SKM-1 treated with dmso at 0.1 percent for 144 hours (cell line): ENCODE data around the gene ACTL8.

Experiments
- DNase-seq: peaks from one replicate; lab custom pipeline; 2025; ENCODE audit not compliant: unreplicated experiment; lab: John Stamatoyannopoulos, UW

ACTL8 gene

DNA sequence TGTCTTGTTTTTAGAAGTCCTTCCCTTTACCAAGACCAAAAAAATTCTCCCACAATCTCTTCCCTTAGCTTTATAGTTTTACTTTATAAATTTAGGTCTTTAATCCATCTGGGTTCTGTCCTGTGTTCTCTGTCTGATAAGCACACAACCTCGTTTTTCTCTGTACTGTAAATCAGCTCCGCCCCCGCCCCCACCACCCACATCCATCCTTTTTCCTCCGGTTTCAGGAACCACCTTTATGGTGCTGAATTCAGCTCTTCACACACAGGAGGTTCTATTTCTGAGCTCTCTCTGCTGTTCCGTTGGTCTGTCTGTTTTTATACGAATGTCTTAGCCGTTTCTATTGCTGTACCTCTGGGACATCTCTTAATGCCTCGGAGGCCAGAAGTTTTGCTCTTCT is 44.5 kb downstream of the ACTL8 start:
- DNase-seq = no peak

DNA sequence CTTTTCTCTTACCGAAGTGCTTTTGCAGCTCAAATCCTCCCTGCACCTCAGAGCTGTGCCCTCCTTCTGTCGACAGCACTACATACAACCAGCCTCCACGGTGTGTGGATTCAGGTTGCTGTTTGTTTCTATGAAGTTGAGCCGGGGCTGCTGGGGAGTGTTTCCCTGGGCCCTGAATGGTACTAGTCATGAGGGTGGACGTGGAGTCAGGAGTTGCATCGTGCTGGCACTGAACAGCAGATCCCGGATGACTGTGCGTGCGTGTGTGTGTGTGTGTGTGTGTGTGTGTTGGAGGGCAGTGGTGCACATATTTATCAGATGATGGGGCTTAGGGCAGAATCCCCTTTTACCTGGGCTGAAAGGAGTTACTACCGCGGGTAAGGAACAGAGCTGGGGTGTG is 47.0 kb downstream of the ACTL8 start:
- no peak for DNase-seq

DNA sequence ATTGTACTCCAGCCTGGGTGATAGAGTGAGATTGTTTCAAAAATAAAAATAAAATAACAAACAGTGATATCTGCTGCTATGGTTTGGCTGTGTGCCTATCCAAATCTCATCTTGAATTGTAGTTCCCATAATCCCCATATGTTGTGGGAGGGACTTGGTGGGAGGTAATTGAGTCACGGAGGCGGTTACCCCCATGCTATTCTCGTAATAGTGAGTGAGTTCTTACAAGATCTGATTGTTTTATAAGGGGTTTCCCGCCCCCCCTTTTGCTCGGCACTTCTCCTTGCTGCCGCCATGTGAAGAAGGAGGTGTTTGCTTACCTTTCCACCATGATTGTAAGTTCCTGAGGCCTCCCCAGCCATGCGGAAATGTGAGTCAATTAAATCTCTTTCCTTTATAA is 47.8 kb downstream of the ACTL8 start:
- DNase-seq = no peak

DNA sequence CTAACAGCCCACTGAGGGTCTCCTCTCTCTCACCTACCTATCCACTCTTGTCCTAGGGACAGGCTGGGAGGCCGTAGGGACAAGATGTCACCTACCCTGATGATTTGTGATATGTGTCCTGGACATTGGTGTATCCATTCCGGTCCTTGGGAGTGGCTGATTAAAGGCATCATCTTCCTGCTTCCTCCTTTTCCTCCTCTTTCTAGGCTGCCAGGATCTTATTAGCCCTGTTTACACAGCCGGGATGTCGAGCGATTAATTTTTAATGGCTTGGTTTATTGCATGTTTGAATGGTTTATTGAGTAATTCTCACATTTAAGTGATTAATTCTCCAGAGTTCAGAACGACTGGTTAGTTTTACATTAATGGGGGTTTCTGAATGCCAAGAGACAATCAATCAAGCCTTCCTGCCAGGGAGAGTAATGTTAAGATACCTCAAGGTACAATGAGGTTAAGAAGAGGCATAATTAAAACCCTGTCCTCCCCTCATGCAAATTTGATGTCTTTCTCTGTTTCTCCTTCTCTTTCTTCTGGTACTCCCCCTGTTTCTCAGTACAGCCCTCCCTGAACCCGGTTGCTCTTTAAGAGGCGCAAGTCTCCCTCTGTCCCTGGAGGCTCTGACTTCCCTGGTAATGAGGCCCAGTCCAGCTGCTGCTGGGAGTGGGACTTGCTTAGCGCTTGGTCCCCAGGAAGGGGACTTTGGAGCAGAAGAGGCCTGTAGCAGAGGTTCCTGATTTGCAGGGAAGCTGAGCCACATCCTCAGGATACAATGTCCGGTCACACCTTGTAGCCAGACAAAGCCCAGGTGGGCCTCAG is 50.9 kb downstream of the ACTL8 start:
- DNase-seq = no peak

DNA sequence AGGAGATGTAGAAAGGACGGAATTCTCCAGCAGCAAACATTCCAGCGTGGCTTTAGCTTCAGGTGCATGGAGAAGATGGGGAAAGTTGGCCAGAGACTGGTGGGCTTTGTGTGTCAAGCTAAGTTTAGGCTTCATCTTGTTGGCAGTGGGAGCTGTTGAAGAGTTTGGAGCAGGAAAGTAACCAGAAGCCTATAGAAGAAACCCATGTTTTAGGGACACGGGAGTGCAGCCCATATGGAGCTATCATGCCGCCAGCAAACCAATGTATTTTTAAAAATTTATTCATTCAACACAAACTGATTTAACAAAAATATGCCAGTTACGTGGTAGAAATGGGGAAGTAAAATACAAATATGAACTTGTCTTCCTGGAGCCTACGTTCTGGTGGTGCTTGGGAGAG is 53.7 kb downstream of the ACTL8 start:
- no peak for DNase-seq

DNA sequence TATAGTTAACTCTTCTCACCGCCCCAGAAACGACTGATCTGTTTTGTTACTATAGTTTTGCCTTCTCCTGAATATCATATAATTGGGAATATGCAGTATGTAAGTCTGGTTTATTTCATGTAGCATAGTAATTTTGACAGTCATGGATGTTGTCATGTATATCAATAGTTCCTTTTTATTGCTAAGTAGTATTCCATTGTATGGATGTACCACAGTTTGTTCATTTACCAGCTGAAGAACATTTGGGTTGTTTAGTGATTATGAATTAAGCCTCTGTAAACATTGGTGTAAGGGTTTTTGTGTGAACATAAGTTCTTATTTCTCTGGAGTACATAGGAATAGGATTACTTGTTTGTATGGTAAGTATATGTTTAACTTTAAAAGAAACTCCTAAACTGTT is 55.5 kb downstream of the ACTL8 start:
- DNase-seq = no peak

DNA sequence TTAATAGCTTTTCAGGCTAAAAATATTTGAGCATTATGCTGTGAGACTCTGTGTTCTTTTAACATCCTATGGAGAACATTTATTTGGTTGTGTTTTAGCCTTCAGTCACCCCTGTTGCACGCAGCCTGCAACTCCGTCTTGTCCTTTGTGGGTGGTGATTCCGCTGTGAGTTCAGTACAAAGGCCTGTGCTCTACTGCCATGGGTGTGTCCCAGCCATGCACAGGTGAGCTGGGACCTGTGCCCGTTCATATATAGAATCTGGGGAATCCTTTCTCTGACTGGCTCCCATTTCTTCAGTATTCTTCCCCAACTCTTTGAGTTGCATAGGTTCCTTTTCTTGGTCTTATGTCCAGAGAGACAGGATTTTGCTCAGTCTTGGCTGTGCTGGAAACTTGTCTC is 61.4 kb downstream of the ACTL8 start:
- no peak for DNase-seq

DNA sequence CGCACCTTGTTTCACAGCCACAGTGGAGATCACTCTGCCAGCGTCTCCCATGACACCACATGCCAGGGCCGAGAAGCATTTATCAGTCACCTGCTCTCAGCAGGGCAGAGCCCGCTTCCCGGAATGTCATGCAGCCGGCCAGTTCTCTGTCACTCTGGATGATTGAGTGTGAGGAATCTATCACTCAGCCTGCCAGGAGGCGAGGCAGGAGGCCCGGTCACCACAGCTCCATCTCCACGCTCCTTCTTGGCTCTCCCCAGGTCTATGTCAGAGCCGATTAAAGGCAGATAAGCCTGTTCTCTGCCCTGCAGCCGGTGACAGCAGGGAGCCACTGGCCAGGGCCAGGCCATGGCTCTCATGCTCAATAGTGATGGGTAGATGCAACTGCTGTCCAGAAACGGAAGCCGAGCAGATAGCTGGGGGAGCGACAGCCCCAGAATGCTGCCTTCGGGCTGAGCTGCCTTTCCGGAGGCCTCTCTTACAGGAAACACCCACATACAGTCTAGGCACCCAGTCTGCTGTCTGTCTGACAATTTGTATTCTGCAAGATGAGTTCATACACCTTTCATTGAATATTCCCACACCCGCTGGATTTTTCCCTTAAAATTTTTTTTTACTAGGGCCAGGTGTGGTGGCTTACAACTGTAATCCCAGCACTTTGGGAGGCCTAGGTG is 64.1 kb downstream of the ACTL8 start:
- no peak for DNase-seq

DNA sequence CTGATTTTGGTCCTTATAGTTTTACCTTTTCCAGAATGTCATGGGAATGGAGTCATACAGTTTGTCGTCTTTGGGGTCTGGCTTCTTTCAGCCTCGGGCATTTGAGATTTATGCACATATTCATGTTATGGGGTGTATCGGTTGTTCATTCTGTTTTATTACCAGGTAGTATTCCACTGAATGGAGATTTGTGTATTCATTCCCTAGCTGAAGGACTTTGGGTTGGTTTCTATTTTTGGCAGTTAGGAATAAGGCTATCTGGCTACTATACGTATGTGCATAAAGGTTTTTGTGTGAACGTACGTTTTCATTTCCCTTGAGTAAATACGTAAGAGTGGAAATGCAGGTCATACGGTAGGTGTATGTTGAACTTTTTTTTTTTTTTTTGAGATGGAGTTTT is 65.1 kb downstream of the ACTL8 start:
- DNase-seq = no peak

DNA sequence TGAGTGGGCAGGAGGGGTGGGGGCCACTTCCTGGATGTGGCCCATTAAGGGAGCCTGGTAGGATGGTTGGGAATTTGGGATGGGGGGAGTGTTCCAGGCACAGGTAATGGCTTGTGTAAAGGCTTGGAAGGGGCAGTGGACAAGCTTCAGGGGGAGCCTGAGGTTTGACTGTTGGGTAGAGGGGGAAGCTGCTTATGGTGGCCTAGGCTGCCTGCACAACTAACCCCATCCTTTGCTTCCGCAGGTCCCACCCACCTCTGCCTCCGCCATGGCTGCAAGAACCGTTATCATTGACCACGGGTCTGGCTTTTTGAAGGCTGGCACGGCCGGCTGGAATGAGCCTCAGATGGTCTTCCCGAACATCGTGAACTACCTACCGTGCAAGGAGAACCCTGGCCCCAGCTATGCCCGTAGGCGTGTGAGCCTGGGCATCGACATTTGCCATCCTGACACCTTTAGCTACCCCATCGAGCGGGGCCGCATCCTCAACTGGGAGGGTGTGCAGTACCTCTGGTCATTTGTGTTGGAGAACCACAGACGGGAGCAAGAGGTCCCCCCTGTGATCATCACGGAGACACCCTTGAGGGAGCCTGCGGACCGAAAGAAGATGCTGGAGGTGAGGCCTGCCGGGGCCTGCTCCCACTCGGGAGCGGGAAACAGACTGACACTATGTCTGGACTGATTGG is 67.8 kb downstream of the ACTL8 start:
- no peak for DNase-seq

DNA sequence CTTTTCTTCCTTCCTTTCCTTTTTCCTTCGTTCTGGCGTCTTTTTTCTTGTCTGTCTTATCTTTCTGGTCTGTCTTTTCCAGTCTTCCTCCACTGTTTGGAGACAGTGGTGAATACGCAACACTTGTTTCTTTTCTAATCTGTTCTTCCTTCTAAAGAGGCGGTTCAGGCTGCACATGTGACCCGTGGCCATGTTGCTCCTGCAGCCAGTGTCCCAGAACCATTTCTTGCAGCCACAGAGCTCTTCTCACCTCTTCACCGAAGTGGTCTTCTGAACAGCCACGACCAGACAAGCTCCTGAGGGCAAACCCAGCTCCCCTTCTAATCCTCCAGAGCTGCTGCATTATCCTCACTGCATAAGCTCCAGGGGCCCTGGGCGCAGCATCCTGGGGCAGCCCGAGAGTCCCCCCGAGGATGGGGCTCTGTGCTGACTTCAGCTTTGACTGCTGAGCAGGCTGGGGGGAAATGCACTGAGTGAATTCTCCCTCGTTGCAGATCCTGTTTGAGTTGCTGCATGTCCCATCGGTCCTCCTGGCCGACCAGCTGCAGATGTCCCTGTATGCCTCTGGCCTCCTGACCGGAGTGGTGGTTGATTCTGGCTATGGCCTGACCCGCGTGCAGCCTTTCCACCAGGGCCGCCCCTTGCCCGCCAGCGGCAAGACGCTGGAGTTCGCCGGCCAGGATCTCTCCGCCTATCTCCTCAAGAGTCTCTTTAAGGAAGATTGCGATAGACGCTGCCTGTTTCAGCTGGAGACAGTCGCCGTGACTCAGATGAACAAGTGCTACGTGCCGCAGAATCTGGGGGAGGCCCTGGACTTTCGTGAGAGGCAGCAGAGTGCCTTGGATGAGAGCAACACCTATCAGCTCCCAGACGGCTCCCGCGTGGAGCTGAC is 70.4 kb downstream of the ACTL8 start:
- no peak for DNase-seq

DNA sequence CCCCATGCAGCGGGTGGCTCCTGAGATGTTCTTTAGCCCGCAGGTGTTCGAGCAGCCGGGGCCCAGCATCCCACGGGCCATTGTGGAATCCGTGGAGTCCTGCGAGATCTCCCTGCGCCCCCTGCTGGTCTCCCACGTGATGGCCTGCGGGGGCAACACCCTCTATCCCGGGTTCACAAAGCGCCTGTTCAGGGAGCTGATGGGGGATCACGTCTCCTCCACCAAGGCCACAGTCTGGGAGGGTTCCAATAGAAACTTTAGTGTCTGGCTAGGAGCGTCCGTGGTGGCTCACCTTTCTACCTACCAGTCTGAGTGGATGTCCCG is 71.0 kb downstream of the ACTL8 start:
- DNase-seq = no peak

DNA sequence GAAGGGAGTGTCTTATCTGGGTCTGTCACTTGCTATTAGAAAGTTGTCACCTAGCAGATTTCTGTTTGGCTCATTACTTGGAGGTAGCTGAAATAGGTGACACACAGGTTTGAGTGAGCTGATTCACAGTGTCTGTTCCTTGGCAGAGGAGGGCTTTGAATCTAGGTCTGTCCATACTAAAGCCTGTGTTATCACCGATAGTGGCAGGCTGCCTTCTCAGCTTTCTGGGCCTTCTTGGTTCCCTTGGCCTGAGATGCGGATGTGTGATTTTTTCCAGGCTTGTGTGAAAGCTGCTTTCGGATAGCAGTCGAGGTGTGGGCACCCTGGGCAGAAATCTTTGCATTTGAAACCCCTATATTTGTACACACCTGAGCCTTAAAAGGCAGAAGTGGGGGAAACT is 73.9 kb downstream of the ACTL8 start:
- DNase-seq = no peak

DNA sequence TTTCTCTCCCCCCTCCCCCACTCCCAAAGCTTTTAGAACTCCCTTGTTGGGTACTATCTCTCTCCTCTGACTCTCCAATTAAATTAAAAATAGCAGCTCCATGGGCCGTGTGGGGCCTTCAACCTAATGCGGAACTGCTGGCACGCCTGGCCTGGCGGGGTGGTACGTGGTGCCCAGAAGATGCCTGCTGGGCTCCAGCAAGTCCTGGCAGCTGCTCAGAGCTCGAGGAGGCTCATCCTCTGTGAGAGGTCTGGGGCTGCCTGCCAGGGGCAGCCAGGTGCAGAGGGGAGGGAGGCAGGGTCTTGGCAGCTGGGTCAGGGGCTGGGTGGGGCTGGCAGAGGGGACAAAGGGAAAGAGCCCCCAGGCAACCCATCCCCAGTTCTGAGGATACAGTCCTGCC is 74.4 kb downstream of the ACTL8 start:
- no peak for DNase-seq

DNA sequence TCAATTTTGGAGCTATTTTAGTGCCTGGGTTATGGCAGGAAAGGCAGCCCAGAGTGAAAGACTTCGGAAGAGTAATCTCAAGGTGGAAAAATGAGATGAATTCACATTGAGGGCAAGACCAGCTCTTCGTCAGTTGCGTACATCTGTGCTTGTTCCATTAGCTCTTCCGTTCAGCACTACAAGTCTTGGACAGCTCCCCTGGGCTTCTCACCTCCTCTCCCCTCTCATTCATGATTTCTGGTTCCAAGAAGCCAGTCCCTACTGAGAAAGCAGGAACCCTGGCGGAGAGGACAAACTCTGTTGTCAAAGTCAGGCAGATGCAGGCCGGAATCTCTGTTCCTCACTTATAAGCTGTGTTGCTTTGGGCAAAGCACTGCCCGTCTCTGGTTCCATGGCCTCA is 76.5 kb downstream of the ACTL8 start:
- no peak for DNase-seq

DNA sequence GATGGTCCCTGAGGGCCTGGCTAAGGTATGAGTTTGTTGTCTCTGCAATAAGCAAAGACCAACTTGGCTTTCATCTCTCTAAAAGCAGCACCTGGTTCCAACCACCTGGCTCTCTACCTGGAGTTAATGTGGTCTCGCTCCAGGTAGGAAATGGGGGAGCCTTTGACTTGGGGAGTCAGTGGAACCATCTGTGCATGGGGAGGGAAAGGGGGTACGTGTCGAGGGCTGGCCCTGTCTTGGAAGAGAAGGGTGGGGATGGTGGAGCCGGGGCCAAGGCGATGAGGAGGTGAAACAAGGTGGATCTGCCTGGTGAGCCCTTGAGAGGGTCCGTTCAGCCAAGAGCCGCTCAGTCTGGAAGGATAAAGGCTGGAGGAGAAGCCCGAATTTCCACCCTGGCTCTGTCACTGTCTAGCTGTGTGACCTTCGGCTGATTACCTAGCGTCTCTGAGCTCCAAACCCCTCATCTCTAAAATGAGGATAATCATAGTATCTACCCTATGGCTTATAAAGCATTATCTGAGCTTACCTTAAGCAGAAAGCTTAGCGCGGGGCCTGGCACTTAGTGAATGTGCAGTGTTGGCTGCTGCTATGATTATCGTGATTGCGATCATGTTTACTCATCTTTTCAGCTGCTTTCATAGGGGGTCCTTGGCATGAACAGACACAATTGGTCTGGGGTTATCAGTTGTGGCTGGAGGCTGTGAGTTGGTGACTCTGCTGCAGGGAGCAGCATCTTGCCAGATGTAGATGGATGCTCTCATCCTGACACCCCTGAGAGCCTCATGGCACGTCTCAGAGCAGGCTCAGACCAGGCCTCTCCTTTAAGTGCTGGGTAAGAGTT is 78.7 kb downstream of the ACTL8 start:
- no peak for DNase-seq

DNA sequence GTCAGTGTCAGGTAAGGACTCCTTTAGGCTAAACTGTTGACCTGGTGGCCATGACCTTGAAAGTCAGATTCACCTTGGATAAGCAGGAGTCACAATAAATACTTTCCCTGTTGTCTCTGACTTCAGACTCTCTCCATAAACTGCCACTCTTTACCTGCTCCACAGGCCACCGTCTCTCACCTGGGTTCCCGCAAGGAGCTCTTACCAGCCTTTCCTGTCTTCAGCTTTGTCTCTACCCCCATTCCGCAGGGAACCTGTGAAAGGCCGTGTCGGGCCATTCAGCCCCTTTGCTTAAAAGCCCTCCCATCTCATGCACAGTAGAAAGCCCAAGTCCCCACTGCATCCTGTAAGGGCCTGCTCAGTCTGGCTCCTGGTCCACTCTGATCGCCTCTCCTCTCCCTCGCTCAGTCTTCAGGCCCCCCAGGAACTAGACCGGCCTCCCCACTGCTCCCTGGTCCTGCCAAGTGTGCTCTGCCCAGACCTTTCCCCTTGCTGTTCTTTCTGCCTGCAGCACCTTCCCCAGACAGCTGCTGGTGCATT is 79.5 kb downstream of the ACTL8 start:
- no peak for DNase-seq

DNA sequence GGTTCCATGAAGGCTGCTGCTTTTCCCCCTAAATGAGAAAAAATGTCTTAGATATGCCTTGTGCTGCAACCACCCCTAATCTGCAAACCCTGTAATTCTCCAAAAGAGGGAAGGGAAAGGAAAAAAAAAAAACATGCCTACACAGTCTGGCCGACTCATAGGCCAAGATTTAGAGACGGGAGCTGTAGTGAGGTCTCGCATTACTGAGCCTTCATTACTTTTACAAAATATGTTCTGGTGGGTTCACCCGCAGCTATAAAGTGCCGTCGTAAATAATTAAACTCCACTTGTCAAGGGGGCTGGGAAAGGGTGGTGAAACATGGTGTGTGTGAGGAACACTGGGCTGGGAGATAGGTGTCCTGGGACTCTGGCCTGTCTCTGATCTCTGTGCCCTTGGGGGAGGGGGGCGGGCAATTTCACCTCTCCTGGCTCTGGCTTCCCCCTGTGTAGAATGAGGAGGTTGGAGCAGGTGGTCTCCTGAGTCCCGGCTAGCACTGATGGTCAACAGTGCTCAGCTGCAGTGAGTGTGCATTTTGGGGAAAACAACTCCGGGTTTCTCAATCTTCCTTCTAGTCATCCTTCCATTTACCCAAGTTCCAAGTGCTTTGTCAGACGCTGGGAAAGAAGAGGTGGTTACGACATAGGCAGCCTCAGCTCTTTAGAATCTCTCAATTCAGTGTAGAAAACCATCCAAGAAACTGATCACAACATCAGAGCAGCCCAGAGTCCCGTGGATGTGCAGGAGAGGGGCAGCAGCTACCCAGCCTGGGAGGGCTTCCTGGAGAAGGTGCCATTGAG is 82.3 kb downstream of the ACTL8 start:
- no peak for DNase-seq

DNA sequence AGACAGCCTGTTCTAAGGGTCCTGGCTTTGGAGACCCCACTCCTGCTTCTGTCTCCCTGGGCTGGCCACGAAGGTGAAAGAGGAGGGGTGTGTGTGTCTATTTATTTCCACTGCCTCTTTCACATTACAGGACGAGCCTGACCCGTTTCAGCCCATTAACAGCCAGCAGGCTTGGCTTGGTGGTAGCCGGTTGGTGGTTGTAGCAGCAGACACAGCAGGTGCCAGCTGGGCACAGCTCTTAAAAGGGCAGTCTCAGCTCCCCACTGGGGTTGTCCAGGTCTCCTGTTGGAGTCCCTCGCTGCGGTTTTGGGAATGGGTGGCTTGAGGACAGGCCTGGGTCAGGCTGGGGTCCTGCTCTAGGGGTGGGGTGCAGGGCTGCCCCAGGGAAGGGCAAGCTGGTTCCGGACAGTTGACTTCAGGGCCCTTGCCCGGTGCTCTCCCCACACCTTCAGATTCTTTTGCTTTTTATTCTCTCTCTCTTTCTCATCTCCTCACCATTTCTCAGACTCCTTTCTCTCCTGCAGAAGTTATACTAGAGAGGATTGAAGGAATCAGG is 84.6 kb downstream of the ACTL8 start:
- no peak for DNase-seq
